ENCODE measurements around the gene ZNF547. TPM values are rescaled to one million over a fixed set of nuclear protein-coding genes. Genes with fewer than 3 reads are reported as not detected.

ZNF547 gene
- total RNA-seq, 1 experiment from 2014 or later: 3.7 TPM

DNA sequence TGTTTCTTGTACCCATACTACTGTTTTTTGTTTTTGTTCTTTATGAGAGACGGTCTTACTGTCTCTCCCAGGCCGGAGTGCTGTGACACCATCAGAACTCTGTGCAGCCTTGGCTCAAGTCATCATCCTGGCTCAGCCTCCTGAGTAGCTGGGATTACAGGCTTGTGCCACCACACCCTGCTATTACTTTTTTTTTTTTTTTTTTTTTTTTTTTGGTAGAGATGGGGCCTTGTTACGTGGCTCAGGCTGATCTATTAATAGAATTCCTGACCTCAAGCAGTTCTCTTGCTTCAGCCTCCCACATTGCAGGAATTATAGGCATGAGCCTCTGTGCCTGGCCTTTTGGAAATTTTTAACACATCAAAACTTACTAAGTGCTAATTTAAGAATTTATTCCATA, 15.2 kb upstream of the ZNF547 start:
- Mint-ChIP-seq H3K4me3 (ENCODE audit: unreplicated experiment) (no peak overlapping the region), H3K4me1 (ENCODE audit: insufficient read depth, unreplicated experiment) (peaks cover 15% of the 10 kb centered on the region), H3K27ac (ENCODE audit: low read depth, unreplicated experiment) (no peak overlapping the region), H3K27me3 (ENCODE audit: insufficient read depth, unreplicated experiment) (no peaks in the 10 kb centered on the region), H3K36me3 (ENCODE audit: insufficient read depth, unreplicated experiment) (peaks cover 10% of the 10 kb centered on the region), H3K9me3 (ENCODE audit: unreplicated experiment) (no peaks in the 10 kb centered on the region)
- ChIA-PET CTCF (interaction anchor here (1.1 to 1.4 kb wide), 3 partner anchors 10 to 67 kb away, joined by 3 to 4 read pairs (median 4); no protein-coding TSS in a partner anchor), POLR2A (interaction anchor here (0.5 to 1.6 kb wide), 6 partner anchors 12 to 31 kb away, joined by 3 to 7 read pairs (median 4); partner anchors contain the start of genes TRAPPC2B, ZNF543 and ZNF547)
- BruUV-seq (replicated peaks): no TSS peak
- intact Hi-C loops (cut with micrococcal nuclease): no loop called here
- DNase-seq (ENCODE audit: unreplicated experiment): no peak
- TF ChIP-seq, protein P1, sequence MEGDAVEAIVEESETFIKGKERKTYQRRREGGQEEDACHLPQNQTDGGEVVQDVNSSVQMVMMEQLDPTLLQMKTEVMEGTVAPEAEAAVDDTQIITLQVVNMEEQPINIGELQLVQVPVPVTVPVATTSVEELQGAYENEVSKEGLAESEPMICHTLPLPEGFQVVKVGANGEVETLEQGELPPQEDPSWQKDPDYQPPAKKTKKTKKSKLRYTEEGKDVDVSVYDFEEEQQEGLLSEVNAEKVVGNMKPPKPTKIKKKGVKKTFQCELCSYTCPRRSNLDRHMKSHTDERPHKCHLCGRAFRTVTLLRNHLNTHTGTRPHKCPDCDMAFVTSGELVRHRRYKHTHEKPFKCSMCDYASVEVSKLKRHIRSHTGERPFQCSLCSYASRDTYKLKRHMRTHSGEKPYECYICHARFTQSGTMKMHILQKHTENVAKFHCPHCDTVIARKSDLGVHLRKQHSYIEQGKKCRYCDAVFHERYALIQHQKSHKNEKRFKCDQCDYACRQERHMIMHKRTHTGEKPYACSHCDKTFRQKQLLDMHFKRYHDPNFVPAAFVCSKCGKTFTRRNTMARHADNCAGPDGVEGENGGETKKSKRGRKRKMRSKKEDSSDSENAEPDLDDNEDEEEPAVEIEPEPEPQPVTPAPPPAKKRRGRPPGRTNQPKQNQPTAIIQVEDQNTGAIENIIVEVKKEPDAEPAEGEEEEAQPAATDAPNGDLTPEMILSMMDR (IDR thresholded peaks at IDR 0.05; ENCODE audit: unreplicated experiment): no peak

DNA sequence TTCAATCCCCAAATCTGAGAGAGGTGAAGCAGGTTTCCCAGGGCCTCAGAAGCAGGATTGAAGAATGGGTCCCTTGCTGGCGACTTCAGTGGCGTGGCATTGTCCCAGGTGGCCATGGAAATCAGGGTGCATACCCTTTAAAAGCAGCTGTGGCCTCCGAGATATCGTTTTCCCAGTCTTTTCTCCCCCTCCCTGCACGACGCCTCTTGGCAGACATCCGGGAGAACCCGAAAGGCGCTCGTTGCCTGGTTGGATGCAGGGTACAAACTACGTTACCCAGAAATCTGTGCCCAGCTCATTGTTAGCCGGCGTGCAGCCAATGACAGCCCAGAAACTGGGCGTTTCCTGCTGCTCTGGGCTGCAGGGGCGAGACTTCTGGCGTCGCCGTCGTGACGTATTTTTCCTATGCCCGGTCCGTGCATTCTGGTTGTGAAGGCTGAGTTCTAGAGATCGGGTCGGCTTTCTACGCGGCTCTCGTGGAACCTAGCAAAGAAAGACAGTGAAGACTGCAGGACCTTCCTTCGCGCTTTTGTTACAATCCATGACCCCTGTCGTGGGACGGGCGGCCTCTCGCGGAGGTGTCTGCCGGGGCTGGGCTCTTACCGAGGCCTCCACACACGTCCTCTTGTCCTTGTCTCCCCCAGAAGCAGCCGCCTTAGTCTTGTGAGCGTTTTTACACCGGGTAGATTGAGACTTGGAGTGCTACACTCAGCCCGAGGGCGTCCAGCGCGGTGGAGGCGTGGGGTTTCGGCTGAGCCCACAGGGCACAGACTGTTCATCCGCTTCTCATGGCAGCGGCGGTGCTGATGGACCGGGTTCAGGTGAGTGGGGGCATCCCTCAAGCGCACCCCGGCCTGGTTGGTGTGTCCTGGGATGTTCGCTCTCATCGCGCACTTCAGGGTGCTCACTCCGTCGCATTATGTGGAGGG, 12.2 kb upstream of the ZNF547 start, which contains the start of gene ZNF304:
ZNF304 (plus strand) TSS at position 395 of the 929 bp plus-strand sequence; CDS start at position 789, 394 bp downstream.
- POLR2A ChIA-PET: interaction anchor here (0.7 to 2.7 kb wide), 20 partner anchors 8 to 469 kb away, joined by 3 to 29 read pairs (median 4); partner anchors contain the start of genes TRAPPC2B, ZNF419, ZNF547 and ZNF805
- Mint-ChIP-seq H3K4me3 (ENCODE audit: unreplicated experiment) (peak within 1 kb of the TSS; percentile 90), H3K9me3 (ENCODE audit: unreplicated experiment) (peaks cover 7% of the 10 kb centered on the region), H3K27ac (ENCODE audit: low read depth, unreplicated experiment) (peak within 1 kb of the TSS; percentile 97), H3K4me1 (ENCODE audit: insufficient read depth, unreplicated experiment) (peaks cover 21% of the 10 kb centered on the region), H3K36me3 (ENCODE audit: insufficient read depth, unreplicated experiment) (peaks cover 28% of the 10 kb centered on the region), H3K27me3 (ENCODE audit: insufficient read depth, unreplicated experiment) (no peaks in the 10 kb centered on the region)
- DNase-seq (ENCODE audit: unreplicated experiment): peak; percentile 98
- CTCF ChIA-PET: interaction anchor here (0.6 to 1.2 kb wide), 5 partner anchors 10 to 220 kb away, joined by 3 to 6 read pairs (median 3); no protein-coding TSS in a partner anchor
- intact Hi-C loops (cut with micrococcal nuclease): loop anchor here (2.0 kb wide), 1 partner anchor 70 kb away; the partner anchor contains the start of gene ZNF460
- BruUV-seq (replicated peaks): TSS peak; percentile 61
- TF ChIP-seq, protein P1 (IDR thresholded peaks at IDR 0.05; ENCODE audit: unreplicated experiment): no peak

DNA sequence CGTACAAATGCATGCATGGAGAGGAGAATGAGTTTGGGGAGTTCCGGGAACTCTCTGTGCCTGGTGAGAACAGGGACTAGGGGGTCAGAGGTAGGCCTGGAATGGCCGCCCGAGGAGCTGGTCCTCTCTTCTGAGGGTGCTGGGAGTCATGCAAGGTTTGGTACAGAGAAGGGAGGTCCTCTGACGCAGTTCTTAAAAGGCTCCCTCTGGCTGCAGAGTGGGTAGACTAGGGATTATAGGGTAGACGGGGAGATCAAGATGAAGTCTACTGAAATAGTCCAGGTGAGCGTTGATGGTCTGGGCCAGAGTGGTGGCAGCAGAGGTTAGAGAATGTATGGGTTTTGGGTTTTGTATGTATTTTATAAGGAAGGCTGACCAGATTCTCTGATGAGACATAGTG, 11.5 kb upstream of the ZNF547 start:
- intact Hi-C loops (cut with micrococcal nuclease): loop anchor here (2.0 kb wide), 1 partner anchor 71 kb away; the partner anchor contains the start of gene ZNF460
- H3K27ac Mint-ChIP-seq (ENCODE audit: low read depth, unreplicated experiment): peak overlapping the region; percentile 97
- H3K4me1 Mint-ChIP-seq (ENCODE audit: insufficient read depth, unreplicated experiment): peaks cover 21% of the 10 kb centered on the region
- POLR2A ChIA-PET: interaction anchor here (0.9 to 2.7 kb wide), 4 partner anchors 10 to 49 kb away, joined by 3 to 29 read pairs (median 12); partner anchors contain the start of genes TRAPPC2B and ZNF547
- no peak for DNase-seq (ENCODE audit: unreplicated experiment)
- H3K4me3 Mint-ChIP-seq (ENCODE audit: unreplicated experiment): peak overlapping the region; percentile 90
- TF ChIP-seq, protein P1 (IDR thresholded peaks at IDR 0.05; ENCODE audit: unreplicated experiment): no peak
- peaks cover 35% of the 10 kb centered on the region for H3K36me3 Mint-ChIP-seq (ENCODE audit: insufficient read depth, unreplicated experiment)
- H3K9me3 Mint-ChIP-seq (ENCODE audit: unreplicated experiment): peaks cover 7% of the 10 kb centered on the region
- no TSS peak for BruUV-seq (replicated peaks)
- CTCF ChIA-PET: no interaction called here
- H3K27me3 Mint-ChIP-seq (ENCODE audit: insufficient read depth, unreplicated experiment): no peaks in the 10 kb centered on the region

DNA sequence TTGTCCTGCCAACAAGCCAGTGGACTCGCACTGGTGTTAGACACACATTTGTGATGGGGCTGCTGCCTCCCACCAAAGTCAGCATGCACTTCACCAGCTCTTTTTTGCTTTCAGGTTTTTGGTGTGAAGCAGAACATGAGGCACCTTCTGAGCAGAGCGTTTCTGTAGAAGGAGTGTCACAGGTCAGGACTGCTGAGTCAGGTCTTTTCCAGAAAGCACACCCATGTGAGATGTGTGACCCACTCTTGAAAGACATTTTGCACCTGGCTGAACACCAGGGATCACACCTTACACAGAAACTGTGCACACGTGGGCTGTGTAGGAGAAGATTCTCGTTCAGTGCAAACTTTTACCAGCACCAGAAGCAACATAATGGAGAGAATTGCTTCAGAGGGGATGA, 7.4 kb upstream of the ZNF547 start:
- Mint-ChIP-seq H3K36me3 (ENCODE audit: insufficient read depth, unreplicated experiment) (peaks cover 53% of the 10 kb centered on the region), H3K4me1 (ENCODE audit: insufficient read depth, unreplicated experiment) (peaks cover 21% of the 10 kb centered on the region), H3K27ac (ENCODE audit: low read depth, unreplicated experiment) (no peak overlapping the region), H3K9me3 (ENCODE audit: unreplicated experiment) (peaks cover 7% of the 10 kb centered on the region), H3K27me3 (ENCODE audit: insufficient read depth, unreplicated experiment) (no peaks in the 10 kb centered on the region), H3K4me3 (ENCODE audit: unreplicated experiment) (no peak overlapping the region)
- intact Hi-C loops (cut with micrococcal nuclease): no loop called here
- ChIA-PET POLR2A (no interaction called here), CTCF (interaction anchor here (1.1 kb wide), 1 partner anchor 50 kb away, joined by 3 read pairs; no protein-coding TSS in a partner anchor)
- no peak for DNase-seq (ENCODE audit: unreplicated experiment)
- TF ChIP-seq, protein P1 (IDR thresholded peaks at IDR 0.05; ENCODE audit: unreplicated experiment): no peak
- BruUV-seq (replicated peaks): no TSS peak

Data from MCF 10A (cell line).